Astrocyte of the cerebellum (primary cell): Measurements from ENCODE around the gene RANBP3.
A peak's percentile ranks its signal among the peaks of the same experiment; 100 is the strongest.

Source experiments
- DNase-seq: peaks from one replicate; pipeline ENCODE4 v3.0.0-alpha.2; 2011; ENCODE audit warnings: low read depth
- H3K4me3 ChIP-seq: 2 replicates; pipeline ENCODE4 v1.5.1; 2011; ENCODE audit warnings: mild to moderate bottlenecking, low read depth, low read length, moderate library complexity
- CTCF ChIP-seq: IDR thresholded peaks from 2 replicates; pipeline ENCODE4 v1.5.1; 2012; ENCODE audit warnings: low read length, low read depth, moderate library complexity, mild to moderate bottlenecking; ENCODE audit errors: missing control alignments
- in situ Hi-C: cut with HindIII; loops from 2 replicates; pipeline ENCODE4 v1.10.0; 2017; ENCODE audit warnings: low sequenced_read_pairs

The RANBP3 gene

GRCh38 chr19:6021878-6022569, 44.1 kb upstream of the RANBP3 start:
- no peak overlapping the region for H3K4me3 ChIP-seq
- peak; percentile 58 for TF ChIP-seq CTCF
- in situ Hi-C loops: no loop called here
- DNase-seq: peak; percentile 46

- no peak for TF ChIP-seq CTCF
- DNase-seq: no peak
- in situ Hi-C loops: no loop called here
- no peak overlapping the region for H3K4me3 ChIP-seq
Observed at GRCh38 chr19:6020972-6021805, 43.2 kb upstream of the RANBP3 start.

GRCh38 chr19:6020166-6020882, 42.4 kb upstream of the RANBP3 start:
- in situ Hi-C loops: no loop called here
- no peak overlapping the region for H3K4me3 ChIP-seq
- DNase-seq: no peak
- TF ChIP-seq CTCF: no peak

- H3K4me3 ChIP-seq: no peak overlapping the region
- no peak for DNase-seq
- in situ Hi-C loops: no loop called here
- peak; percentile 32 for TF ChIP-seq CTCF
Observed at GRCh38 chr19:6018786-6019185, 40.8 kb upstream of the RANBP3 start.

- DNase-seq: no peak
- no peak overlapping the region for H3K4me3 ChIP-seq
- TF ChIP-seq CTCF: no peak
- in situ Hi-C loops: no loop called here
Observed at GRCh38 chr19:6017576-6017975, 39.6 kb upstream of the RANBP3 start.

GRCh38 chr19:6015841-6016545, 38.1 kb upstream of the RANBP3 start:
- no peak overlapping the region for H3K4me3 ChIP-seq
- in situ Hi-C loops: no loop called here
- TF ChIP-seq CTCF: no peak
- DNase-seq: no peak
